Inflammatory macrophage treated with lipopolysaccharide for 4 hours (primary cell): ENCODE data around the gene IL17B.

ENCODE experiments used
- DNase-seq: peaks from one replicate; pipeline ENCODE4 v3.0.0-alpha.2; 2020

IL17B gene

DNA sequence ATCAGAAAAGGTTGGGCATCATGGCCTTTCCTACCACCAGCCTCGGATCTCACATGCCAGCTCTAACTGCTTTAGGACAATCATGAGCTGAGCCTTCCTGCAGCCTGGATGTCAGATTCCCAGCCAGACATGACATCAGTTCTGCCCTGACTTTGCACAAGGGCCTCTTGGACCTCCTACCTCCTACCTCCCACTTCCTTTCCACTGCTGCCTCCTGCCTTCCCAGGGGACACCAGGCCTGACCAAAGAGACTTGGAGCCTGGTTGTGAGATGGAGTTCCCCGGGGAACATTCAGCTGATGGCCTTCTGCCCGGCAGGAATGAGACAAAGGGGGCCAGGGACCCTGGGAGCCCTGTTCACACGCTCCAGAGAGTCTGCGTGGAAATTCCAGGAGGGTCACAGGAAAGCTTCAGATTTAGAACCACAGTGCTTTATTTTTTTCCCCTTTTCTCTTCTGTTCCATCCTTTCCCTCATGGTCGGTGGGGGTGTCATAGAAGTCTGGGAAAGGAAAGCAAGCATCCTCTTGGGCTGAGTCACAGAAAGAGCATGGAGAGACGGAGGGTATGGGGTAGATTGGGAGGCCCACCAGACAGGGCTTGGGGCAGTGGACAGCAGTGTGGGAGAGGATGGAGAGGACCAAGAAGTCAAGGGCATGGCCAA lies 35.4 kb upstream of the IL17B start:
- no peak for DNase-seq

DNA sequence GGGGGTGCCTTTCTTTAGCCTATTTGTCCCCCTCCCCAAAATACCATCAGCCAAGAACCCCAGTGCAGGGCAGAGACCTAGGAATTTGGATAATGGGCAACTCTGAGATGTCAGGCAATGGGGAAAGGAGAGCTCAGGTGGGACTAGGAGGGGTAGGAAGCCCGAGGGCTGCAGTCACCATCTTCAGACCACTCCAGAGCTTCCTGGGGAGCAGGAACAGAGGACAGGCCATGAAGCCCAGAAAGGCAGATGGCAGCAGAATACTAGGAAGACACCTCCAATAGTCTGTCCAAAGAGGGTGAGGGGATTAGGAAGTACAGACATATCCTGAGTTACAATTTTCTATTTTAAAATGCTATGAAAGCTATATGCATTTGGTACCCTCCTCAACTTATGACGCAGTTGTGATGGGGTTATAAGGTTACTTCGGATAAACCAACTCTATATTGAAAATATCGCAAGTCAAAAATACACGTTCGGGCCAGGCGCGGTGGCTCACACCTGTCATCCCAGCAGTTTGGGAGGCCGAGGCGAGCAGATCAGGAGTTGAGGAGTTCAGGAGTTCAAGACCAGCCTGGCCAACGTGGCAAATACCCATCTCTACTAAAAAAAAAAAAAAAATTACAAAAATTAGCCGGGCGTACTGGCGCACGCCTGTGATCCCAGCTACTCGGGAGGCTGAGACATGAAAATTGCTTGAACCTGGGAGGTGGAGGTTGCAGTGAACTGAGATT lies 34.6 kb upstream of the IL17B start:
- no peak for DNase-seq

DNA sequence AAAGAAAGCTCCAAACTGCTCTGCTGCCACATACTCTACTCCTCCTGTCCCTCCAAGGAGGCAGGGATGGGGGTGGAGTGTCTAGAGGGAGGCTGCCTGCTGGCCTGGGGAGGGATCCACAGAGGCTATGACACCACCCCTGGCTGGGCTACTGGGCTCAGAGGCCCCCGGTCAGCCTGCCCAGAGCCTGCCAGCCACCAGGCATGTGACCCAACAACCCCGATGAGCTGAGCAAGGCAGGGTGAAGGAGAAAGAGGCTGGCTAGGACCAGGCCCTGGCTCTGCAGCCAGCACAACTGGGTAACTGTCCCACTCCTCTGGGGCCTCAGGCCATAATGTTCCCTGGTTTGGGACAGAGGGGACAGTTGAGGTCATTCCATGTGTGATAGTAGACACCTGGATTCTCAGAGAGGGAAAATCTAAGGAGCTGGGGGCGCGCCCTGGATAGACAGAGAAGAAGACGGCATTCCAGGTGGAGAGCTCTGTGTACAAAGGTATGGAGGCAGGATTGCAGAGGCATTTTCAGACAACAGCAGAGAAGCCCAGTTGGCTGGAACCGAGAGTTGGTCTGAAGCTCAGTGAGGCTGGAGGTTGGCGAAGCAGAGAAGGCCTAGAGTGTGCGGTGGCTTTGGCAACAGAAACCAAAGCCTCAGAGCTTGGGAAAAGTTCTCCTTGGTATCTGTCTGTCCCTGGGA lies 33.8 kb upstream of the IL17B start:
- DNase-seq, result no peak

DNA sequence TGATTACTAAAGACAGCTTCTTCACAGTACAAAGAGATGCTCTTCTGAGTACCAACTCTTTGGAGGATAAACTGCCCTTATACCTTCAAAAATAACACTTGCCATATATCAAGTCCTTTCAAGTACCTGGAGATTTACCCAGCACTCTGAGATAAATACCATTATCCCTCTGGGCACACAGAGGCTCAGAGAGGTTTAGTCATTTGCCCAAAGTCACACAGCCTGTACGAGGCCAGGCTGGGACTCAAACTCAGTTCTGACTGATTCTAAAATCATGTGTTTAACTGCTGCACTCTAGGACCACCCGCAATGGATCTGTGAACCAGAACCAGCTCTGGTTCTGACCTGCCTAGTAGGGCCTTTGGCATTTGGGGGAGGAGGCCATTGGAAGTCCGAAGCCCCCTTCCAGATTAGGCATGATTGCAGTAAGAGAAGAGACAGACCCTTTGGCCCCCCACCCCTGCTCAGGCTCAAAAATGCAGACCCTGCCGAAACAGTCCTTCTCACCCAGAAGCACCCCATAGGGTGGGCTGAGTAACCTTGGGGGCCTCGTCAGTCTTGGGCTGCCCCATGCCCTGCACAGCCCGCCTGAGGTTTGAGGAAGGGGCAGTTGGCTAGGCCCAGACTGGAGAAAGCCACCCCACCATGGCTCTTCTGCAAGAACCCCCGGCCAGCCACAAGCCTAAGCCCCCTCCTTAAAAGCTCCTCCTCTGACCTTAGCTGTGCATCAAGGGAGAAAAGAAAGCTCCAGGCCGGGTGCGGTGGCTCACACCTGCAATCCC lies 32.8 kb upstream of the IL17B start:
- DNase-seq, result no peak

DNA sequence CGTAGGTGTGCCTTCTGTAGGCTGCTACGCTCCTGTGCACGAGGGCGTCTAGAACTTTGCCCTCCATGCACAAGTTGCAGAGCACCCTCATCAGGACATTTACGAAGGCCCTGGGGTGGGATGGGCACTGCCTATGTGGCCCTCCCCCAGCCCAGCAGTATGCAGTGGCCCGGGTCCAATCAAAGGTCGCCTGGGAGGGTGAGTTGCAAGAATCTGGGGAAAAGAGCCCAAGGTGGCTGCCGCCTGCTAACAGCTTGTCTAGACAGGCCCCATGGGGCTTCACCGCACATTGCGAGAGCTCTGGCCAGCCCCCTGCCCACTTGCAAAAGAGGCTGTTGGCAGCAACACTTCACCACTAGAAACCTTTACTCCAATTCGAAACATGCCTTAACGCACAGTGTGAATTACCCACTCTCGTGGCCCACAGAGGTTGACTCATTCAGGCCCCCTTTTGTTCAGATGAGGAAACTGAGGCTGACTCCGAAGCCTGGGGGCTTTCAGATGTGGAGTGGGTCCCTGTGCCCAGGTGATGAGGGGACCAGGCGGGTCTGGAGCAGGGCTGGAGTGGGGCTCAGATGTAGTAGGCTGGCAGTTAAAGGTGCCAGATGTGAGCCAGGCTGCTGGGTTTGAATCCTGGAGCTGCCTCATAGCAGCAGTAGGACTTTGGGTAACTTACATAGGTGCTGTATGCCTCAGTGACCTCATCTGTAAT lies 31.8 kb upstream of the IL17B start:
- DNase-seq, result no peak

DNA sequence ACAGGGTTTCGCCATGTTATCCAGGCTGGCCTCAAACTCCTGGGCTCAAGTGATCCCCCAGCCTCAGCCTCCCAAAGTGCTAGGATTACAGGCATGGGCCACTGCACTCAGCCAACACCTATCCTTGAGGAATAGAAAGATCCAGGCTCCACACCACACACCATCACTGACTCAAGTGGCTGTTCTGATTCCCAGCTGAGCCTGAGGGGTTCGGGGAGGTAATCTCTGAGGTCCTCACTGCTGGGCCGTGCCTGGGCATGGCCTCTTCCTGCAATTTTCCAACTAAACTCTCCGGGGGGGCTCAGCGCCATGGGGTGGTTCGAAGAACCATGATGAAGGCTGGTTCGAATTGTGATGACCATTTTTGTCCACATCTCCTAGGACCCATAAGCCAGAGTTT lies 31.0 kb upstream of the IL17B start:
- DNase-seq, result no peak

DNA sequence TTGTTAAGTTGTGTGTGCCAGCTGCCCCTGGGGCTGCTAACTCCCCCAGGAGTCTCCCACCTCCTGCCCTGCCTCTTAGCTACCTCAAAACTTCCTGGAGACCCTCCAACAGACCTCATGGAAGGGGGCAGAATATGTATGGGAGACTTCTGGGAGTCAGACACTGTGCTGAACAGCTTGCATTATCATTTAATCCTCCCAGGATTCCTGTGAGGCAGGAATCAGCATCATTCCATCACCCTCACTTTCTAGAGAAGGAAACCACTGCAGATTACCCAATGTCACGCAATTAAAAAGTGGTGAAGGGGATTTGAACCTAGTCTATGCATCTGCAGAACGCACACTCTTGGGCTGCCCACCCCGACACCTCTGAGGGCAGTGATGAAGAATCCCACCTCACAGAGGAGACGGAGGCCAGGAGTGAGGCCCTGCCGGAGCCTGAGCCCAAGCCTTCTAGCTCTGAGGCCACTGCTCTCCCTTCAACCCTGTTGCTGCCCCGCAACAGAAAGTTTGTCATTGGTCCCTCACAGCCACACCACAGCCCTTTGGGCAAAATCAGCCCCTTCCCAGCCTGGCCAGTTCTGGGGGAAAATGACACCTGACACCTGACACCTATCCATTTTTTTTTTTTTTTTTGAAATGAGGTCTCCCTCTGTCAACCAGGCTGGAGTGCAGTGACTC lies 30.3 kb upstream of the IL17B start:
- no peak for DNase-seq

DNA sequence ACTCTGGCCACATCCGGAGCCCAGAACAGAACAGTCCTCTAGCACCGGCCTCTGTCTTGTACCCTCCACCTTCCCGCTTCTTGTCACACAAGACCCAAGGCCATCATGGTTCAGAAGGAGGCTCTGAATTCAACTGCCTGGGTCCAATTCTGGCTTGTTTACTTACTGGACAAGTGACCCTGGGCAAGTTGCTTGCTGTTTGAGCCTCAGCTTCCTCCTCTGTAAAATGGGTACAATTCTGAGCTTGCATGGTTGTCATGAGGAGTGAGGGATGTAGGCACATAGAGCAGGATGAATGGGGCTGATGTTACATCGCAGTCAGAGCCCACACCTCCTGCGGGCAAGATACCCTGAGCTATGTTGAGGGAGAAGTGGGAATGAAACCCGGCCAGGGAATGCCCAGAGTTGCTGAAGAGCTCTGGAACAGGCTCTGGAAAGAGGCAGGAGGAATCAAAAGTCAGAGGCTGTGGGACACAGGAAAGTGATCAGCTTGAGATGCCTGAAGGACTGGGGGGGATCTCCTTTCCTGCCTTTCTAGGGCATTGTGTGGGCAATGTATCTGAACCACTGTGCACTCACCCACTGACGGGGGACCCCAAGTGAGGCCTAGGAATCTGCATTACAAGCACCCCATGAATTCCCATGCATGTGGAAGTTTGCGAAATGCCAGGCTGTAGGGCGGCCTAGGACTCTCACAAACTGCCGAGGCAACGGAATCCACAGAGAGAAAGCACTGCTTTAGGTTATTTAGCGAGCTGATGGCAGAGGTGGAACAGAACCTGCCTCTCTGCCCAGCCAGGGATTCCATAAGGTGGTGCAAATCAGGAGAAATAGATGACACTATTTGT lies 29.4 kb upstream of the IL17B start:
- DNase-seq, result no peak

DNA sequence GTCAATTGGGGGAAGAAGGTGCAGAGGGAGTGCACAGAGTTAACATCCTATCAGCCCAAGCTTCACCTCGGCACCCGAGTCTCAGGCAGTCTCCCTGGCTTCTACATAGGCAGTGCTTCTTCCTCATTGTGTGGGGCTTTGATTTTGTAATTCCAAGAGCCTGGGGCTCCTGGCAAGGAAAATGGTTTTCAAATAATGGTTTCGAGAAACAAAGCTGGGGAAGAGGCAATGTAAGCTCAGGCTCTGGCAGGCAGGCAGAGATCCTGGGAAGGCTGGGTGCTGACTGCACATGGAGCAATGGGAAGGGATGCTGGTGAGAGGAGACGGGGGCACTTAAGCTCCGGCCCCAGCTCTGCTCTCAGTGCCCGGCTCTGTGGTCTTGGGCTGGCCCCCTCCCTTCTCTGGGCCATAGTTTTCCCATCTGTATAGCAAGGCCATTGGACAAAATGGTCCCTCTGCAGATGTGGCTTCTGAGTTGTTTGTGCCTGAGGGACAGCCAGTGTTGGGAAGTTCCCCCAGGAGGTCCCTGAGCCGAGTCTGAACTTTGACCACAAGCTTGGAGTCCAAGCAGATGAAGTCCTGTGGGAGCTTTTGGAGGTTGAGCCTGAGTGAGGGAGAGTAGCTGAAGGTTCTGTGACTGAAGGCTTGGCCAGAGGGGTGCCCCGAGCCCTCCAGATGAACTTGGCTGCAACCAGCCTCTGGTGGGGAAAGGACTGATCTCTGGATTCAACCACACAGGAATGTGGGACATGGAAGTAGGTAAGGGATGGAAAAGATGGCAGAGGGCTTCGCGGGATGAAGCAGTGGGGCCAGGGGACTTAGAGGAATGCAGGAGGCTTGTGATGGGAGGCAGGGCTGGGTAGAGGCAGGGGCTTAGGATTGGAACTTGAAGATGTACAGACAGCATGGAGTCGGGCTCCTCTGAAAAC lies 28.5 kb upstream of the IL17B start:
- DNase-seq, result no peak

DNA sequence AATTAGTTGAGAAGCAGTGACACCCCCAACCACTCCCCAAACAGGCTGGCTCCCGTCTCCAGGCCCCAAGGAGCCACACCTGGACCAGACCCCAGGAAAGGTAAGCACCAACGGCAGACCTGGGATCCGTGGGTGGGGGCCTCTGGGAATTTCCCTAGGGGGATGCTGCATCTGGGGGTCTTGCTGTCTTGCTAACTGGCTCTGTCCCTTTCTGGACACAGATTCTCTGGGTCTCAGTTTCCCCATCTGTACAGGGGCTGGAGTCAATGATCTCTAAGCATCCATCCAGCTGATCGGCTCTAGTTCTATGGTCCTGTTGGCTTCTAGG lies 27.9 kb upstream of the IL17B start:
- no peak for DNase-seq

DNA sequence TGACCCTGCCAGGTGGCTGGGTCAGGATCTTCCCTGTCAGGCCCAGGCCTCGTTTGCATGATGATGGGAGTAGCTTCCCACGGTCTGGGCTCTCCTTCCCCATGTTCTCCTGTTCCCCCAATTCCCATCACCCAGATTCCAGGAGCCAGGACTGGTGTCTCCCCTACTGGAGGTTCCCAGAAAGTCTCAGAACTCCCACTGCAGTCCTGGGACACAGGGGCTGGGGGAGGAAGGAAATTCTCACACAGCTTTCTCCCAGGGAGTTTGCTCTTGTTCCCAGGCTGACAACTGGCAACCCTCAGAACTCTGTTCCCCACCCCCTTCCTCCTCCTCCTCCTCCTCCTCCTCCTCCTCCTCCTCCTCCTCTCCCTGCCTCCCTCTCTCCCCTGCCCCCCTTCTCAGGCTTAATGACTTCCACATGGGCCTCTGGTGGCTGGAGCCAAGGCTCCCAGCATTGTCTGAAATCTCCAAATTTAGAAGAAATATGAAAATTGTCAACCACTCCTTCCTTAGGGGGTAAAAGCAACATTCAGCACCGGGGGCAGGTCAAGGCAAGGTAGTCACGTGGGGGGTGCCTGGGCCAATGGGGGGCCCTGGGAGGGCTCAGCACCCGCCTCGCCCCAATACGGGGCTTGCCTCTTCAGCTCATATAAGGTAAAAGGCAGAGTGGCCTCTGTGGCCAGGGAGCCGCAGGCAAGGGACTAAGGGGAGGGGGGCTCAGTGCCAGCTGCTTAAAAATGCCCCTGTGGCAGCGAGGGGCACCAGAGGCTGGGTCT lies 27.3 kb upstream of the IL17B start:
- DNase-seq, result no peak

DNA sequence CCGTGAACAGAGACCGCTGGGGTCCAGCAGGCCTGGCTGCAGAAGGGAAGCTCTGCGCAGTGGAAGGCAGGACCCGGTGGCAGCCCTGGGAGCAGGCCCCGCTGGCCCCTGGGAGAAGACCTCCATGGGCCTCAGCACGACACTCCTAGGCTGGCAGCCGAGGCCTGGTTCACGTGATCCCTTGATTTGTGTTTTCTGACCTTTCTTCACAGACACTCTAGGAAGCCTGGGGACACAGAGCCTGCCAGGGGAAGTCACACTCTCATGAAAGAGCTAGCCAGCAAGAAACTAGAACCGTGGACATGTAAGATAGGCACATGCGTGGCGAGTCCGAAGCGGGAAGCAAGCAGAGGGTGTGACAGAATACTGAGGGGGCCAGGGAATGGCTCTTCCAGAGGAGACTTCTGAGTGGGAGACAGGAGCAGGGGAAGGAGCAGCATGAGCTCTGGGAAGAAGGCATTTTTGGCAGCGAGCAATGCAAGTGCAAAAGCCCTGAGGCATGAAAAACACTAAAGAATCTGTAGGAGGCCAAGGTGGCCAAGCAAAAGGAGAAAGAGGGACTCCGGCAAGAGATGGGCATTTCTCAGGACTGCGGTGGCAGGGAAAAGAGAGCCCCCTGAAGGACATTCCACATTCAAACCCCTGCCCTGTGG lies 26.6 kb upstream of the IL17B start:
- DNase-seq, result no peak

DNA sequence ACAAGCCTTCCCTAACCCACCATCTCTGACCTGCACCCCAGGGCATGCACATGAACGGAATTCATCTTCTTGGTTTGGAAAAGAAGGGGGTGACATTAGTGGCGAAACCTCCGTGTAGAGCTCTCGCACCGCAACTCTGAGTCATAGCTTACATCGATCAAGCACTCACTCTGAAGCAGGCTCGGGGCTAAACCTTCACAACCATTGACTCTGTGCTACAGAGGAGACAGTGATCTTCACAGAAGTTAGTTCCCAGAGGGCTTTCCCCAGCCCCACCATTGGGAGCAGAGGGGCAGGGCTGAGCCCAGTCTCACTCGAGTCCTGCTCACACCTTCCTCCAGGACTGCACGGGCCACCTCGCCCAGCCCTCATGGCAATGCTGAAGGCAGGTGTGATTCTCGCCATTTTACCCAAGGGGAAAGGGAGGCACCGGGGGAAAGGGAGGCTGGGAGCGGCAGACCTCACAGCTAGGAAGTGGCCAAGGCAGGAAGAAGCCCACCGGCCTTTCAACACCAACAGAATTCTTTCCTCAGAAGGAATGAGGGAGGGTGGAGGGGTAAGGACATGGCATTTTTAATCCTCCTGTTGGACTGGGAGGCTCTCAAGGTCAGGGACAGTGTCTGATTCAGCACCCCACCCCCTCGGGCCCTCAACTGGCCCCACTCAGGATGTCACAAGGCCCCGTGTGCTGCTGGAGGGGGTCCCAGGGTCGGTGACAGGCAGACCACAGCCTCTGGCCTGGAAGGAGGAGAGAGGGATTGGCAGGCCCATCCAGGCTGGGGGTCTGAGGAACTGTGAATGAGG lies 25.9 kb upstream of the IL17B start:
- DNase-seq, result no peak

DNA sequence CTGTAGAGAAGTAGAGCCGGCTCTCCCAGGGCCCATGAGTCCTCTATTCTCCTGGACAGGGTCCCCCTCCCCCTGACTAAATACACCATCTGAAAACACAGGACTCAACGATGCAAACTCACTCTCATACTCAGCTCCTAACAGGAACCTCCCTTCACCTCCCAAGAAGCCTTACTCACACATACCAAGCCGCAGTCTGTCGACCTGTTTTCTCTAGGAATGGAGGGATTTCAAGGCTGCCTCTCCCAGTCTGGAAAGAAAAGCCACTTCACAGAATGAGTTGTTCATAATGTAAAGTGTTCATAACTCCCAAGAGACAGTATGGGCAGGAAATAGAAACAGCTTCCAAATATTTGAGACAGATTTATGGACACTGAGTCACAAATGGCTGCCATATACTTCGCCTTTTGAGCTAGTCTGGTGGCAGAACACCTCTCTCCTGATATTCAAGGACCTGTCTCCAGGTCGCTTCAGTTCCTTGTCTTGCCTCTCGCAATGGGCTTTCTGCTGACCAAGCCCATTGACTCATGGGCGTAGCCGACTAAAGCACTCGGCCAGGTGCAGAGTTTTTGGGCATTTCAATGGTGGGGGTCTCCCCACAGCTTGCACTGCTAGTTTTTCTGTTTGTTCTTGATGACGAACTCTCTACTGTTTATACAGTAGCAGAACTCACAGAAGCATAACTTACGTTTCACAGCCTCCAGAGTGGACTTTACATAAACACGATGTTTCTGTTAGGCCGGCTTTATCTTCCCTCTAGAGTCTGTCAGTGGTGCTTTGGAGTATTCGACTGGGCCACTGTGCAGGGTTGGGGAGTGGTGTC lies 25.0 kb upstream of the IL17B start:
- no peak for DNase-seq

DNA sequence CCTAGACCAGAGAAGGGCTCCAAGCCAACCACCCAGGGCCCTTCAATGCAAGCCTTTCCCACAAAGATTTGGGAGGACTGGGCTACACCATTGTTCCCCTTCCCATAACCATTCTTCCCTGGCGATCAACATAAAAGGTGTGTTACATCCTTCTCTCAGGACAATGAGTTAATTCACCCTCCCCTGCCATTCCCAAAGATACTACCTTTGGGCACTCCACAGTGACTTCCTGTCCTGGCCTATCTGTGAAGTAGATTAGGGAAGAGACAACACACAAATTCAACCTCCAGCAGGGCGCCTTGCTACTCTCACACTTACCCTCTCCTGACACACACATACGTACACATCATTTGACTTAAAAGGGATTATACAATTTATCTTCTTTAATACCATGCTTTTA lies 23.2 kb upstream of the IL17B start:
- no peak for DNase-seq

DNA sequence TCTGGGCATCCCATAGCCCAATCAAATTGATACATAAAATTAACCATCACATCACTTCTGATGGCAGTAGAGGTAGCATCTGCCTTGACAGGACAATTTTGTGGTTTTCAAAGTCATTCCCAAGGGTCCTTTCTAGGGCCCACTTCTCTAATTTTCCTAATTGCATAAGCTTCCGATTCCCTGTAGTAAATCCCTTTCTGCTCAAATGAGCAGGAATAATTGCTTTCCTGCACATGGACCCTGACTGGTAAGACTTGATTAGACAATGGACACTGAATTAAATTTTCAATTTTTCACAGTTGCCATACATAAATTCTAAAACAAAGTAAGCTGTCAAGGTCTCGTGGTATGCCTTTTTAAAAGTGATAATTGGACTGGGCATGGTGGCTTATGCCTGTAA lies 22.0 kb upstream of the IL17B start:
- no peak for DNase-seq

DNA sequence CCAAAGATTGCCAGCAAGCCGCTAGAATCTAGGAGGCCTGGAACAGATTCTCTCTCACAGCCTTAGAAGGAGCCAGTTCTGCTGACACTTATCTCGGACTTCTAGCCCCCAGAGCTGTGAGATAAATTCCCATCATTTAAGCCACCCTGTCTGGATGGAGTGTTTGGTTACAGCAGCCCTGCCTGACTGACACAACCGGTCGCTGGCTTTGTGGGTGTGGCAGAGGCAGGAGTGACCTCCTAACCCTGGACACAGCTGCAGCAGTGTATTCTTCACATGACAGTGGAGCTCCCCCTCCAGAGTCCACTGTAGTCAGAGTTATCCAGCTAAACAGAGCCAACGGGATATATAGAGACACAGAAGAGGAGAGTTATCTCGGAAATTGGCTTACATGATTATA lies 21.2 kb upstream of the IL17B start:
- no peak for DNase-seq
